Measurements from ENCODE around the gene ADO.

DNA sequence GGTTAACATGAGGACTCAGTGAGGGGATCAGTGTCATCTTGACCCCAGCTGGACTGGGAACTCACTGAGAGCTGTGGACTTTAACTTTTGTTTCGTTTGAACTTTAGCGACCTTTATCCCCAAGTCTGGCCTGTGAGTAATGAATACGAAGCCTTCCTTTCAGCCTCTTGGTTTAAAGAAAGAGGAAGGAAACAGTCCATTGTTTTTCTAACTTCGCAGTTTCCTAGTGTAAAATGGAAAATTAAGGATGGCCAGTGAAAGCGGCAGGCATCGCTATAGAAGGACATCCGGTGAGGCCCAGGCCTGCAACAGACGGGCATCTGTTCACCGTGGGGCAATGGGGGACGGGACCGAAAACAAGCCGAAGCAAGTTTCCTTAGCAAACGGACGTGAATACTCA is 44.1 kb upstream of the ADO start:
- no peak for TF ChIP-seq CTCF (IDR thresholded peaks at IDR 0.05)
- TF ChIP-seq POLR2A (IDR thresholded peaks at IDR 0.05) = no peak

Data from lower leg skin (tissue), 3 donors.